GM20431 (cell line): Measurements from ENCODE around the gene EGFLAM.
"Not testable (repeated sequence)": the region's sequence is repeated elsewhere in the genome, so short reads cannot be mapped to it uniquely, and the experiment has no call there.

Experiments used
- in situ Hi-C: fragments of 300-500 bp; cut with MseI, MboI; formaldehyde crosslinking; loops from one replicate; pipeline ENCODE4 v1.15.0; 2020; ENCODE audit warnings: low sequenced_read_pairs; ENCODE audit not compliant: unreplicated experiment

The EGFLAM gene

GRCh38 chr5:38408446-38409198, 150.3 kb downstream of the EGFLAM start:
- in situ Hi-C loops, result no loop called here

- in situ Hi-C loops, result no loop called here
Measured at GRCh38 chr5:38410304-38410990, 152.1 kb downstream of the EGFLAM start.

- in situ Hi-C loops, result no loop called here
Measured at GRCh38 chr5:38413696-38414095, 155.3 kb downstream of the EGFLAM start.

- in situ Hi-C loops, result no loop called here
Measured at GRCh38 chr5:38414348-38414747, 156.0 kb downstream of the EGFLAM start.

GRCh38 chr5:38415772-38416171, 157.4 kb downstream of the EGFLAM start:
- in situ Hi-C loops, result not testable (repeated sequence)

GRCh38 chr5:38417658-38418017, 159.3 kb downstream of the EGFLAM start:
- in situ Hi-C loops, result no loop called here

GRCh38 chr5:38420246-38420645, 161.9 kb downstream of the EGFLAM start:
- in situ Hi-C loops, result no loop called here

GRCh38 chr5:38420691-38421390, 162.5 kb downstream of the EGFLAM start:
- in situ Hi-C loops, result no loop called here

GRCh38 chr5:38422622-38423021, 164.3 kb downstream of the EGFLAM start:
- in situ Hi-C loops, result no loop called here

- in situ Hi-C loops, result no loop called here
Measured at GRCh38 chr5:38423276-38424147, 165.2 kb downstream of the EGFLAM start.

GRCh38 chr5:38424148-38425060, 166.0 kb downstream of the EGFLAM start:
- in situ Hi-C loops, result no loop called here

- in situ Hi-C loops, result no loop called here
Measured at GRCh38 chr5:38426490-38426889, 168.1 kb downstream of the EGFLAM start.

GRCh38 chr5:38426986-38427950, 168.9 kb downstream of the EGFLAM start:
- in situ Hi-C loops, result no loop called here

GRCh38 chr5:38431242-38431853, 173.0 kb downstream of the EGFLAM start:
- in situ Hi-C loops, result no loop called here

GRCh38 chr5:38433160-38433861, 175.0 kb downstream of the EGFLAM start:
- in situ Hi-C loops, result no loop called here

- in situ Hi-C loops, result no loop called here
Measured at GRCh38 chr5:38434966-38435705, 176.8 kb downstream of the EGFLAM start.
